CD4-positive, alpha-beta T cell treated with Interleukin-2 at 100 ng/mL for 4 hours (primary cell): Measurements from ENCODE around the gene MUC5B.
"Not testable (repeated sequence)": the region's sequence is repeated elsewhere in the genome, so short reads cannot be mapped to it uniquely, and the experiment has no call there.

Experiments
- DNase-seq: peaks from one replicate; pipeline ENCODE4 v3.0.0-alpha.2; 2020; ENCODE audit warnings: low spot score

Gene MUC5B

DNA sequence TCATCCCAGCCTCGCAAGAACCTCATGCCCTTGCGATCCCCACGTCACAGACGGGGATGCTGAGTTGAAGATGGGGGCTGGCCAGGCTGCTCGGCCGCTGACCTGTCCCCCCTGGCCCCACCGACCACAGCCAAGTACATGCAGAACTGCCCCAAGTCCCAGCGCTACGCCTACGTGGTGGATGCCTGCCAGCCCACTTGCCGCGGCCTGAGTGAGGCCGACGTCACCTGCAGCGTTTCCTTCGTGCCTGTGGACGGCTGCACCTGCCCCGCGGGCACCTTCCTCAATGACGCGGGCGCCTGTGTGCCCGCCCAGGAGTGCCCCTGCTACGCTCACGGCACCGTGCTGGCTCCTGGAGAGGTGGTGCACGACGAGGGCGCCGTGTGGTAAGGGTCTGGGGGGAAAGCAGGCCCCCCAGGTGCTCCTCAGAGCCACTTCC, 10.0 kb downstream of the MUC5B start:
- no peak for DNase-seq

GRCh38 chr11:1233351-1234053, 10.6 kb downstream of the MUC5B start:
- DNase-seq = no peak

- DNase-seq = no peak
Measured at GRCh38 chr11:1234054-1234720, 11.3 kb downstream of the MUC5B start.

GRCh38 chr11:1234771-1235305, 12.0 kb downstream of the MUC5B start:
- DNase-seq = no peak

DNA sequence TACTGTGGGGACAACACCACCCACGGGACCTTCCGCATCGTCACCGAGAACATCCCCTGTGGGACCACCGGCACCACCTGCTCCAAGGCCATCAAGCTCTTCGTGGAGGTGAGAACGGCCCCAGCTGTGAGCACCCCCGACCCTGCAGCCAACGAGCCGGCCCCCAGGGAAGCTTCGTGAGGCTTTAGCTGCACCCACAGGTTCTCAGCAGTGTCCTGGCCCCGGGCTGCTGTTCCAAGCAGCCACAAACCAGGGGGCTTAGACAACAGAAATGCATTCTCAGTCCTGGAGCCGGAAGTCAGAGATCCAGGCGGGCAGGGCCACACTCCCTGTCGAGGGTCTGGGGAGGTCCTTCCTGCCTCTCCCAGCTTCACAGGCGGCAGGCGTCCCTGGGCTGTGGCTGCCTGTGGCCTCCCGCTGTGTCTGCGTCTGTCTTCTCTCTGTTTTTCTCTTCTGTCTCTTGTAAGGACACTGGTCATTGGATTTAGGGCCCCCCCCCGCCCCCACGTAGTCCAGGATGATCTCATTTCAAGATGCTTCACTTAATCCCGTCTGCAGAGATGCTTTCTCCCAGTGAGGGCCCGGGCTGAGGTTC, 12.5 kb downstream of the MUC5B start:
- no peak for DNase-seq

- DNase-seq = no peak
Measured at GRCh38 chr11:1235901-1236315, 13.0 kb downstream of the MUC5B start.

DNA sequence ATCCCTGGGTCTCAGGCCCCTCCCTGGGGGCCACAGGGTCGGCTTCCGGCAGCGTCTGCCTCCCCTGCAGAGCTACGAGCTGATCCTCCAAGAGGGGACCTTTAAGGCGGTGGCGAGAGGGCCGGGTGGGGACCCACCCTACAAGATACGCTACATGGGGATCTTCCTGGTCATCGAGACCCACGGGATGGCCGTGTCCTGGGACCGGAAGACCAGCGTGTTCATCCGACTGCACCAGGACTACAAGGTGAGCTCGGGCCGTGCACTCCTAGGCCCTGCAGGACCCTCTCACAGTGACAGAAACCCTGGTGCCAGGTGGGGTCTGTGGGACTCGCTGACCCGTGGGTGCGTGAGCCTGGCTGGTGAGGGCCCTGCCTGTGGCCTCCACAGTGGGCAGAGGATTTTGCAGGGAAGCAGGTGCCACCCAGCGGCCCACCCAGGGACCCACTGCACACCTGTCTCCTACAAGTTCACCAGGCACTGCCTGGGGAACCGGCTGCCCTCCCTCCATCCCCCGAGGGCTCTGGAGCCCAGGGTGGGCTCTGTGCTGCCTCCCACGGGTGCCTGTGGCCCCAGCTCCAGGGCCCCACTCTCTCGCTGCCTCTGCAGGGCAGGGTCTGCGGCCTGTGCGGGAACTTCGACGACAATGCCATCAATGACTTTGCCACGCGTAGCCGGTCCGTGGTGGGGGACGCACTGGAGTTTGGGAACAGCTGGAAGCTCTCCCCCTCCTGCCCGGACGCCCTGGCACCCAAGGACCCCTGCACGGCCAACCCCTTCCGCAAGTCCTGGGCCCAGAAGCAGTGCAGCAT, 13.7 kb downstream of the MUC5B start:
- no peak for DNase-seq

- no peak for DNase-seq
Measured at GRCh38 chr11:1237128-1237580, 14.3 kb downstream of the MUC5B start.

- no peak for DNase-seq
Measured at GRCh38 chr11:1237851-1238250, 15.0 kb downstream of the MUC5B start.

DNA sequence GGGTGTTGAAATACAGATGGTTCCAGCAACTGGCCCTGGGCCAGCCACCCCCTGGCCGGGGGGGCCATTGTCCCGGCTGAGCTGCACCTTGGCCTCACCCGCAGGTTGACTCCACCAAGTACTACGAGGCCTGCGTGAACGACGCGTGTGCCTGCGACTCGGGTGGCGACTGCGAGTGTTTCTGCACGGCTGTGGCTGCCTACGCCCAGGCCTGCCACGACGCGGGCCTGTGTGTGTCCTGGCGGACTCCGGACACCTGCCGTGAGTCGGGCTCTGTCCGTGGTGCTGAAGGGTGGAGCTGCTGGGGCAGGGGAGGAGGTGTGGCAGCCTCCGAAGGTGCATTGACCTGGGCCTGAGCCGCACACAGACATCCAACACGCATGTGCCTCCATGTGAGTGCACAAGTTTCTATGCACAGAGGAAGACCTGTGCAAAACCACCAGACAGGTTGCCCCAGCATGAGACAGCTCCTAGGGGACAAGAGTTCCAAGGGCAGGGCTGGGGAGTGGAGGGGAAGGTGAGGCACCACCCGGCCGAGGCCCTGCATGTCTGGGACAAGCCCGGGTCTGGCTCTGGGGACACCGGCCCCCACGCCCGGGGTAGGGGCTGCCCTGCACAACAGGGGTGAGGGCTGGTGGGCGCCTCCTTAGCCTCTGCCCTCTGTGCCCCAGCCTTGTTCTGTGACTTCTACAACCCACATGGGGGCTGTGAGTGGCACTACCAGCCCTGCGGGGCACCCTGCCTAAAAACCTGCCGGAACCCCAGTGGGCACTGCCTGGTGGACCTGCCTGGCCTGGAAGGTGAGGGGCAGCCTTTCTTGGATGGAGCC, 16.1 kb downstream of the MUC5B start:
- no peak for DNase-seq

DNA sequence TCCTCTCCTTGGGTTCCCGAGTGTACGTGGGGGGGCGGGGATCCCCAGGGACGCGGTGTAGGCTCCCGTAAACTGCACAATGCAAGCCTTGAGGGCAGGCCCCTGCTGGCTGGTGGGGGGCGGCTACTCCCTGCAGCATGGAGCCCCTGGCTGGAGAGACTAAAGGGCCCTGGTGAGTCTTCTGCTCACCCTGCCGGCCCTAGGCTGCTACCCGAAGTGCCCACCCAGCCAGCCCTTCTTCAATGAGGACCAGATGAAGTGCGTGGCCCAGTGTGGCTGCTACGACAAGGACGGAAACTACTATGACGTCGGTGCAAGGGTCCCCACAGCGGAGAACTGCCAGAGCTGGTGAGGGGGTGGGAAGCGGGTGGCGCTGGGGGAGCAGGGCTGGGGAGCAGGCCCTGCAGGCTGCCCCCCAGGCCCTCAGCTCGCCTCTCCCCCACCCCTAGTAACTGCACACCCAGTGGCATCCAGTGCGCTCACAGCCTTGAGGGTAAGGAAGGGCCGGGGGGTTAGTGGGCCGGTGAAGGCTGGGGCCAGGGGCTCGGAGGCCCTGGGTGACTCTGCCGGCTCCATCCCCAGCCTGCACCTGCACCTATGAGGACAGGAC, 16.8 kb downstream of the MUC5B start:
- DNase-seq = no peak

DNA sequence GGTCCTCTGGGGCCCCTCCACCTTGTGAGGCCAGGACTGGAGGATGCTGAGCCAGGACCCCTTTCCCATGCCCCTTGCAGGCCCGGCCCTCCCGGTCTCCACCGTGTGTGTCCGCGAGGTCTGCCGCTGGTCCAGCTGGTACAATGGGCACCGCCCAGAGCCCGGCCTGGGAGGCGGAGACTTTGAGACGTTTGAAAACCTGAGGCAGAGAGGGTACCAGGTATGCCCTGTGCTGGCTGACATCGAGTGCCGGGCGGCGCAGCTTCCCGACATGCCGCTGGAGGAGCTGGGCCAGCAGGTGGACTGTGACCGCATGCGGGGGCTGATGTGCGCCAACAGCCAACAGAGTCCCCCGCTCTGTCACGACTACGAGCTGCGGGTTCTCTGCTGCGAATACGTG, 17.9 kb downstream of the MUC5B start:
- DNase-seq = no peak

DNA sequence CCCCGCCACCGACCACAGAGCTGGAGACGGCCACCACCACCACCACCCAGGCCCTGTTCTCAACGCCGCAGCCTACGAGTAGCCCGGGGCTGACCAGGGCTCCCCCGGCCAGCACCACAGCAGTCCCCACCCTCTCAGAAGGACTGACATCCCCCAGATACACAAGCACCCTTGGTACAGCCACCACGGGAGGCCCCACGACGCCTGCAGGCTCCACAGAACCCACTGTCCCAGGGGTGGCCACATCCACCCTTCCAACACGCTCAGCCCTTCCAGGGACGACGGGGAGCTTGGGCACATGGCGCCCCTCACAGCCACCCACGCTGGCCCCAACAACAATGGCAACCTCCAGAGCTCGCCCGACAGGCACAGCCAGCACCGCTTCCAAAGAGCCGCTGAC, 18.8 kb downstream of the MUC5B start:
- DNase-seq = no peak

DNA sequence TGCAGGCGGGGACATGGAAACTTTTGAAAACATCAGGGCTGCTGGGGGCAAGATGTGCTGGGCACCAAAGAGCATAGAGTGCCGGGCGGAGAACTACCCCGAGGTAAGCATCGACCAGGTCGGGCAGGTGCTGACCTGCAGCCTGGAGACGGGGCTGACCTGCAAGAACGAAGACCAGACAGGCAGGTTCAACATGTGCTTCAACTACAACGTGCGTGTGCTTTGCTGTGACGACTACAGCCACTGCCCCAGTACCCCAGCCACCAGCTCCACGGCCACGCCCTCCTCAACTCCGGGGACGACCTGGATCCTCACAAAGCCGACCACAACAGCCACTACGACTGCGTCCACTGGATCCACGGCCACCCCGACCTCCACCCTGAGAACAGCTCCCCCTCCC, 19.4 kb downstream of the MUC5B start:
- DNase-seq = no peak

DNA sequence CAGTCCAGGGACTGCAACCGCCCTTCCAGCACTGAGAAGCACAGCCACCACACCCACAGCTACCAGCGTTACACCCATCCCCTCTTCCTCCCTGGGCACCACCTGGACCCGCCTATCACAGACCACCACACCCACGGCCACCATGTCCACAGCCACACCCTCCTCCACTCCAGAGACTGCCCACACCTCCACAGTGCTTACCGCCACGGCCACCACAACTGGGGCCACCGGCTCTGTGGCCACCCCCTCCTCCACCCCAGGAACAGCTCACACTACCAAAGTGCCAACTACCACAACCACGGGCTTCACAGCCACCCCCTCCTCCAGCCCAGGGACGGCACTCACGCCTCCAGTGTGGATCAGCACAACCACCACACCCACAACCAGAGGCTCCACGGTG, 19.9 kb downstream of the MUC5B start:
- not testable (repeated sequence) for DNase-seq

GRCh38 chr11:1243521-1243920, 20.7 kb downstream of the MUC5B start:
- DNase-seq = not testable (repeated sequence)

- DNase-seq = not testable (repeated sequence)
Measured at GRCh38 chr11:1244557-1244956, 21.7 kb downstream of the MUC5B start.

- not testable (repeated sequence) for DNase-seq
Measured at GRCh38 chr11:1245717-1246116, 22.9 kb downstream of the MUC5B start.

DNA sequence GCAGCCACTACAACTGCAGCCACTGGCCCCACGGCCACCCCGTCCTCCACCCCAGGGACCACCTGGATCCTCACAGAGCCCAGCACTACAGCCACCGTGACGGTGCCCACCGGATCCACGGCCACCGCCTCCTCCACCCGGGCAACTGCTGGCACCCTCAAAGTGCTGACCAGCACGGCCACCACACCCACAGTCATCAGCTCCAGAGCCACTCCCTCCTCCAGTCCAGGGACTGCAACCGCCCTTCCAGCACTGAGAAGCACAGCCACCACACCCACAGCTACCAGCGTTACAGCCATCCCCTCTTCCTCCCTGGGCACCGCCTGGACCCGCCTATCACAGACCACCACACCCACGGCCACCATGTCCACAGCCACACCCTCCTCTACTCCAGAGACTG, 23.4 kb downstream of the MUC5B start:
- DNase-seq = not testable (repeated sequence)

GRCh38 chr11:1247026-1247425, 24.2 kb downstream of the MUC5B start:
- not testable (repeated sequence) for DNase-seq

- DNase-seq = not testable (repeated sequence)
Measured at GRCh38 chr11:1248951-1249350, 26.1 kb downstream of the MUC5B start.
